SK-N-MC (cell line): ENCODE data around the gene LDLRAP1.

ENCODE experiments used
- EZH2 ChIP-seq: fragments of 200-600 bp; sonication (generic); IDR thresholded peaks from one replicate; pipeline ENCODE4 v1.6.1; 2017; ENCODE audit warnings: antibody characterized with exemption
- POLR2AphosphoS5 ChIP-seq: IDR thresholded peaks from 2 replicates; pipeline ENCODE4 v1.6.1; 2012; ENCODE audit warnings: mild to moderate bottlenecking, low read depth, low read length, borderline replicate concordance

GRCh38 chr1:25557543-25557942, 14.1 kb downstream of the LDLRAP1 start:
- TF ChIP-seq EZH2 (no peak), POLR2AphosphoS5 (no peak)
